Hepatocyte (in vitro differentiated cells): Measurements from ENCODE around the gene IGSF23. TPM values are rescaled to one million over a fixed set of nuclear protein-coding genes. Genes with fewer than 3 reads are reported as not detected.

Experiments used
- DNase-seq: peaks from one replicate; pipeline ENCODE4 v3.0.0-alpha.2; 2016; ENCODE audit warnings: low spot score
- H2AFZ ChIP-seq: fragments of 200-600 bp; sonication (generic); 2 replicates; pipeline ENCODE4 v1.6.0; 2016; ENCODE audit warnings: antibody characterized with exemption, mild to moderate bottlenecking
- H3K27ac ChIP-seq: fragments of 200-600 bp; sonication (generic); 2 replicates; pipeline ENCODE4 v1.5.1; 2016; ENCODE audit warnings: mild to moderate bottlenecking
- H3K27me3 ChIP-seq: fragments of 200-600 bp; sonication (generic); 2 replicates; pipeline ENCODE4 v1.6.1; 2016
- H3K36me3 ChIP-seq: fragments of 200-600 bp; sonication (generic); replicated peaks from 2 replicates; pipeline ENCODE4 v1.5.1; 2016; ENCODE audit warnings: low read depth; ENCODE audit not compliant: insufficient read depth
- H3K4me1 ChIP-seq: fragments of 200-600 bp; sonication (generic); 2 replicates; pipeline ENCODE4 v1.5.1; 2016; ENCODE audit warnings: mild to moderate bottlenecking, moderate library complexity; ENCODE audit not compliant: insufficient read depth
- H3K4me2 ChIP-seq: fragments of 200-600 bp; sonication (generic); 2 replicates; pipeline ENCODE4 v1.6.0; 2016
- H3K4me3 ChIP-seq: fragments of 200-600 bp; sonication (generic); 2 replicates; pipeline ENCODE4 v1.5.1; 2016; ENCODE audit warnings: mild to moderate bottlenecking
- H3K79me2 ChIP-seq: fragments of 200-600 bp; sonication (generic); 2 replicates; pipeline ENCODE4 v1.6.0; 2017; ENCODE audit warnings: mild to moderate bottlenecking
- H3K9me2 ChIP-seq: fragments of 200-600 bp; sonication (generic); replicated peaks from 2 replicates; pipeline ENCODE4 v1.6.0; 2017; ENCODE audit warnings: mild to moderate bottlenecking; ENCODE audit not compliant: insufficient read depth
- H3K9me3 ChIP-seq: fragments of 200-600 bp; sonication (generic); 2 replicates; pipeline ENCODE4 v1.5.1; 2016; ENCODE audit warnings: low read depth, mild to moderate bottlenecking
- H4K20me1 ChIP-seq: fragments of 200-600 bp; sonication (generic); 2 replicates; pipeline ENCODE4 v1.6.0; 2016; ENCODE audit warnings: mild to moderate bottlenecking; ENCODE audit not compliant: insufficient read depth, poor library complexity, severe bottlenecking
- CTCF ChIP-seq: fragments of 200-600 bp; sonication (generic); IDR thresholded peaks from 2 replicates; pipeline ENCODE4 v1.5.1; 2016; ENCODE audit warnings: antibody characterized with exemption, mild to moderate bottlenecking; ENCODE audit not compliant: poor library complexity
- EZH2 ChIP-seq: fragments of 200-600 bp; sonication (generic); IDR thresholded peaks from 2 replicates; pipeline ENCODE4 v1.6.1; 2016; ENCODE audit warnings: antibody characterized with exemption, mild to moderate bottlenecking, borderline replicate concordance
- EZH2phosphoT487 ChIP-seq: fragments of 200-600 bp; sonication (generic); IDR thresholded peaks from one replicate; pipeline ENCODE4 v1.6.1; 2018; ENCODE audit warnings: antibody characterized with exemption, mild to moderate bottlenecking, low read depth, moderate library complexity; ENCODE audit not compliant: unreplicated experiment, severe bottlenecking
- WGBS: methylation state at CpG from one replicate; pipeline ENCODE4 v1.1.6; 2016; ENCODE audit warnings: low lambda C conversion rate; ENCODE audit errors: missing lambda C conversion rate; 5-methylcytosine and 5-hydroxymethylcytosine counted together
- polyA plus RNA-seq: library from polyadenylated mRNA; unstranded; fragments of >200 nt; fragmentation: Nextera tagmentation; extraction: Ambion mirVana; gene quantifications from 2 replicates; pipeline ENCODE4 v1.2.1, GENCODE V29; 2016
- total RNA-seq: library from RNA; depleted of rRNA; stranded (reverse); fragments of >200 nt; gene quantifications from 2 replicates; pipeline ENCODE4 v1.2.3, GENCODE V29; 2014

The IGSF23 gene
- total and polyA plus RNA-seq, 2 experiments from 2014 or later, result 2.1 to 3.8 TPM

- no peaks in the 10 kb centered on the region for H3K9me2 ChIP-seq
- no peaks in the 10 kb centered on the region for H4K20me1 ChIP-seq
- H3K27ac ChIP-seq, result no peak overlapping the region
- no peak for DNase-seq
- no peak for TF ChIP-seq CTCF
- no peak for TF ChIP-seq EZH2phosphoT487
- TF ChIP-seq EZH2, result no peak
- no peaks in the 10 kb centered on the region for H3K79me2 ChIP-seq
- H3K27me3 ChIP-seq, result no peaks in the 10 kb centered on the region
- H3K4me1 ChIP-seq, result peaks cover 15% of the 10 kb centered on the region
- H3K9me3 ChIP-seq, result no peaks in the 10 kb centered on the region
- no peak overlapping the region for H3K4me2 ChIP-seq
- H2AFZ ChIP-seq, result no peak overlapping the region
- WGBS, result 86% methylated on average over 7 of the region's 7 CpGs
- H3K36me3 ChIP-seq, result no peaks in the 10 kb centered on the region
- no peak overlapping the region for H3K4me3 ChIP-seq
Observed at GRCh38 chr19:44618640-44619357, 5.4 kb downstream of the IGSF23 start.

- no peaks in the 10 kb centered on the region for H3K9me2 ChIP-seq
- H3K4me1 ChIP-seq, result peaks cover 12% of the 10 kb centered on the region
- no peaks in the 10 kb centered on the region for H3K9me3 ChIP-seq
- TF ChIP-seq CTCF (no peak), EZH2 (no peak), EZH2phosphoT487 (no peak)
- 93% methylated on average over 5 of the region's 5 CpGs for WGBS
- H4K20me1 ChIP-seq, result no peaks in the 10 kb centered on the region
- no peaks in the 10 kb centered on the region for H3K79me2 ChIP-seq
- DNase-seq, result no peak
- no peak overlapping the region for H3K27ac ChIP-seq
- H3K27me3 ChIP-seq, result no peaks in the 10 kb centered on the region
- no peak overlapping the region for H2AFZ ChIP-seq
- no peaks in the 10 kb centered on the region for H3K36me3 ChIP-seq
- H3K4me2 ChIP-seq, result no peak overlapping the region
- no peak overlapping the region for H3K4me3 ChIP-seq
Observed at GRCh38 chr19:44620667-44621066, 7.3 kb downstream of the IGSF23 start.

- no peak overlapping the region for H2AFZ ChIP-seq
- H3K36me3 ChIP-seq, result no peaks in the 10 kb centered on the region
- no peaks in the 10 kb centered on the region for H3K9me3 ChIP-seq
- H3K79me2 ChIP-seq, result no peaks in the 10 kb centered on the region
- TF ChIP-seq CTCF (no peak), EZH2phosphoT487 (no peak), EZH2 (no peak)
- 79% methylated on average over 6 of the region's 6 CpGs for WGBS
- H3K4me2 ChIP-seq, result no peak overlapping the region
- no peaks in the 10 kb centered on the region for H4K20me1 ChIP-seq
- H3K9me2 ChIP-seq, result no peaks in the 10 kb centered on the region
- H3K27me3 ChIP-seq, result no peaks in the 10 kb centered on the region
- H3K4me3 ChIP-seq, result no peak overlapping the region
- H3K4me1 ChIP-seq, result peaks cover 8% of the 10 kb centered on the region
- H3K27ac ChIP-seq, result no peak overlapping the region
- no peak for DNase-seq
Observed at GRCh38 chr19:44621367-44621766, 8.0 kb downstream of the IGSF23 start.

- Histone ChIP-seq H3K36me3 (no peaks in the 10 kb centered on the region), H3K27me3 (no peaks in the 10 kb centered on the region), H3K27ac (no peak overlapping the region), H3K9me2 (no peaks in the 10 kb centered on the region), H3K79me2 (no peaks in the 10 kb centered on the region), H4K20me1 (no peaks in the 10 kb centered on the region), H3K4me3 (no peak overlapping the region), H3K9me3 (no peaks in the 10 kb centered on the region), H2AFZ (no peak overlapping the region), H3K4me1 (peaks cover 6% of the 10 kb centered on the region), H3K4me2 (no peak overlapping the region)
- no peak for TF ChIP-seq EZH2
- 75% methylated on average over 5 of the region's 5 CpGs for WGBS
- peak; percentile 30 for DNase-seq
Observed at GRCh38 chr19:44623080-44623479, 9.7 kb downstream of the IGSF23 start.
